K562 (cell line): Measurements from ENCODE around the gene ERP29. TPM values are rescaled to one million over a fixed set of nuclear protein-coding genes. Genes with fewer than 3 reads are reported as not detected.

ENCODE experiments used
- ARID1B ChIP-seq: fragments of 450-650 bp; IDR thresholded peaks from 2 replicates; pipeline ENCODE4 v1.6.1; 2016; ENCODE audit warnings: antibody characterized with exemption, mild to moderate bottlenecking, inconsistent platforms
- CEBPZ ChIP-seq: fragments of 150-350 bp; IDR thresholded peaks from 2 replicates; pipeline ENCODE4 v1.6.1; 2014; ENCODE audit warnings: low read depth, mild to moderate bottlenecking, low read length, borderline replicate concordance
- EP300 ChIP-seq: IDR thresholded peaks from 2 replicates; pipeline ENCODE4 v1.6.1; 2012; ENCODE audit warnings: low read length, improper control_type of control experiment
- GATAD2B ChIP-seq: fragments of 450-650 bp; IDR thresholded peaks from 2 replicates; pipeline ENCODE4 v1.6.1; 2017; ENCODE audit warnings: mild to moderate bottlenecking, borderline replicate concordance
- HMBOX1 ChIP-seq: sonication (generic); IDR thresholded peaks from 2 replicates; pipeline ENCODE4 v1.6.1; 2016
- IRF9 ChIP-seq: fragments of 450-650 bp; IDR thresholded peaks from 2 replicates; pipeline ENCODE4 v1.6.1; 2016; ENCODE audit warnings: missing biosample characterization, missing genetic modification characterization
- JUND ChIP-seq, 2 experiments: IDR thresholded peaks; 2 replicates in 1 of 2; 3 replicates in 1 of 2; pipeline ENCODE4 v1.6.1; 2011; ENCODE audit warnings: borderline replicate concordance in 2 of 2, low read depth in 2 of 2, low read length in 2 of 2, improper control_type of control experiment in 1 of 2, missing biosample characterization in 1 of 2, missing genetic modification characterization in 1 of 2, missing genetic modification reagents in 1 of 2
- MNT ChIP-seq, 2 experiments: fragments of 450-650 bp; conservative IDR thresholded peaks; 2 replicates each; pipeline ENCODE4 v1.6.1; 2017; ENCODE audit warnings: mild to moderate bottlenecking in 2 of 2, moderate library complexity in 2 of 2
- PBX2 ChIP-seq, 2 experiments: IDR thresholded peaks in 1 of 2; conservative IDR thresholded peaks in 1 of 2; 2 replicates each; pipeline ENCODE4 v1.6.1; 2016; ENCODE audit warnings: low read depth in 2 of 2, mild to moderate bottlenecking in 1 of 2, missing compliant biosample characterization in 1 of 2, missing genetic modification characterization in 1 of 2, moderate library complexity in 1 of 2
- PHF8 ChIP-seq: fragments of 200-600 bp; sonication (generic); IDR thresholded peaks from 2 replicates; pipeline ENCODE4 v1.6.1; 2012; ENCODE audit warnings: mixed run types, mild to moderate bottlenecking, inconsistent platforms, low read length, moderate library complexity, borderline replicate concordance
- RCOR1 ChIP-seq, 2 experiments: IDR thresholded peaks; 2 replicates each; pipeline ENCODE4 v1.6.1; 2012; ENCODE audit warnings: low read depth in 2 of 2, low read length in 2 of 2, borderline replicate concordance in 1 of 2, improper control_type of control experiment in 1 of 2
- SMC3 ChIP-seq: conservative IDR thresholded peaks from 2 replicates; pipeline ENCODE4 v1.6.1; 2011; ENCODE audit warnings: low read depth, low read length, improper control_type of control experiment; ENCODE audit not compliant: insufficient read depth
- ZNF239 ChIP-seq: fragments of 250-450 bp; sonication (Bioruptor Pico); IDR thresholded peaks from 2 replicates; pipeline ENCODE4 v1.4.0; 2020; ENCODE audit warnings: mild to moderate bottlenecking
- ZNF584 ChIP-seq: fragments of 200-800 bp; sonication (Bioruptor generic); IDR thresholded peaks from 2 replicates; pipeline ENCODE4 v1.6.1; 2016; ENCODE audit warnings: low read depth, mild to moderate bottlenecking, missing genetic modification characterization, missing compliant biosample characterization
- polyA plus RNA-seq, 8 experiments: library from polyadenylated mRNA; depleted of rRNA in 4 of 8; stranded (reverse) in 5 of 8; unstranded in 3 of 8; fragments of >200 nt; fragmentation: Nextera tagmentation in 2 of 8; fragmentation: Illumina TruSeq in 1 of 8; extraction: Ambion mirVana in 2 of 8; extraction: Trizol in 1 of 8; gene quantifications; 2 replicates each; pipeline versions ENCODE4 v1.2.1 to v1.2.3, GENCODE V29; 2011 to 2014; ENCODE audit warnings: inconsistent platforms in 1 of 8, missing spikeins in 1 of 8
- total RNA-seq, 7 experiments: library from RNA; depleted of rRNA in 6 of 7; stranded (reverse); fragments of >200 nt in 6 of 7; fragmentation: Illumina TruSeq in 2 of 7; extraction: Trizol in 2 of 7; gene quantifications; 2 replicates each; pipeline versions ENCODE4 v1.2.1 to v1.2.3, GENCODE V29; 2011 to 2021; ENCODE audit warnings: low replicate concordance in 1 of 7

Gene ERP29
- total and polyA plus RNA-seq, 9 of the 15 experiments (the other 6 are each of a cell fraction or from before 2014, with no cell fraction given): 42.4 to 146 (median 111) TPM

- TF ChIP-seq MNT (conservative IDR thresholded peaks at IDR 0.05) (0 out of 4 replicates have a peak, but pooled peaks of 1 of the 2 experiments have one; percentile 25), PBX2 (CRISPR knock-in tag; IDR thresholded peaks at IDR 0.05; ENCODE audit: low read depth) (no peak), PBX2 (tag; conservative IDR thresholded peaks at IDR 0.05; ENCODE audit: low read depth) (peak; percentile 90), ZNF239 (CRISPR knock-in tag) (peak; percentile 21; the same call in 1 of the 2 replicates), RCOR1 (IDR thresholded peaks at IDR 0.05; ENCODE audit: borderline replicate concordance in 1 of 2, low read depth in 2 of 2, low read length in 2 of 2) (peak in 1 of 2 experiments; percentile 42; a peak in 1 of 4 replicates), HMBOX1 (peak; percentile 9; the same call in 1 of the 2 replicates), JUND (IDR thresholded peaks at IDR 0.05; ENCODE audit: borderline replicate concordance, low read depth, low read length) (peak; percentile 53; the same call in 1 of the 2 replicates), JUND (tag; IDR thresholded peaks at IDR 0.05; ENCODE audit: borderline replicate concordance, low read depth, low read length) (no peak; the same call in 2 of the 3 replicates), CEBPZ (no peak), PHF8 (no peak), ZNF584 (0 out of 2 replicates have a peak, but pooled peaks have one; percentile 29), EP300 (peak; percentile 15; the same call in 1 of the 2 replicates), IRF9 (peak; percentile 44; the same call in 1 of the 2 replicates), SMC3 (no peak), ARID1B (peak; percentile 9; the same call in 1 of the 2 replicates), GATAD2B (peak; percentile 18; the same call in 1 of the 2 replicates)
Observed at GRCh38 chr12:111975161-111975931, 37.9 kb upstream of the ERP29 start (continued).
